Activated B cell treated with CpG ODN at 0.5 μM for 24 hours (primary cell): ENCODE results near the gene RABAC1. TPM values are rescaled to one million over a fixed set of nuclear protein-coding genes. Genes with fewer than 3 reads are reported as not detected.
"Not testable (repeated sequence)": the region's sequence is repeated elsewhere in the genome, so short reads cannot be mapped to it uniquely, and the experiment has no call there.

Experiments used
- ATAC-seq: fragments of 200-7000 bp; cut with Tn5 transposase; one replicate; pipeline ENCODE4 v1.10.0; 2021; ENCODE audit warnings: low read depth, mild to moderate bottlenecking, moderate library complexity
- CTCF ChIA-PET: fragments of 350-600 bp; sonication (Branson Sonifier 250); formaldehyde crosslinking; loops from one replicate; lab custom pipeline; 2021; ENCODE audit warnings: antibody characterized with exemption; lab: Charles Lee
- POLR2A ChIA-PET: fragments of 350-600 bp; sonication (Branson Sonifier 250); formaldehyde crosslinking; loops from one replicate; lab custom pipeline; 2021; ENCODE audit warnings: antibody characterized with exemption; lab: Charles Lee
- DNase-seq: peaks from one replicate; pipeline ENCODE4 v3.0.0; 2022
- H3K27ac Mint-ChIP-seq: one replicate; pipeline ENCODE4 v1.8.0; 2020; ENCODE audit warnings: mixed read lengths
- H3K27me3 Mint-ChIP-seq: one replicate; pipeline ENCODE4 v1.8.0; 2021; ENCODE audit warnings: mixed read lengths
- H3K36me3 Mint-ChIP-seq: one replicate; pipeline ENCODE4 v1.8.0; 2021; ENCODE audit warnings: low read depth, mixed read lengths
- H3K4me1 Mint-ChIP-seq: one replicate; pipeline ENCODE4 v1.8.0; 2021; ENCODE audit warnings: mixed read lengths
- H3K4me3 Mint-ChIP-seq: one replicate; pipeline ENCODE4 v1.8.0; 2020; ENCODE audit warnings: mild to moderate bottlenecking, mixed read lengths
- H3K9me3 Mint-ChIP-seq: one replicate; pipeline ENCODE4 v1.8.0; 2020; ENCODE audit warnings: mixed read lengths
- CTCF ChIP-seq: fragments of 200-600 bp; IDR thresholded peaks from one replicate; pipeline ENCODE4 v1.8.0; 2022; ENCODE audit warnings: antibody characterized with exemption, mild to moderate bottlenecking
- intact Hi-C: fragments of 100-400 bp; cut with micrococcal nuclease; formaldehyde crosslinking; loops from one replicate; pipeline ENCODE4 v1.15.1; 2024
- total RNA-seq: library from RNA; stranded (reverse); gene quantifications from 2 replicates; pipeline ENCODE4 v1.2.3, GENCODE V29; 2022

The RABAC1 gene
- total RNA-seq, 1 donor from 2014 or later, result 102 TPM

- Mint-ChIP-seq H3K9me3 (no peaks in the 10 kb centered on the region), H3K36me3 (no peaks in the 10 kb centered on the region), H3K4me1 (peaks cover 27% of the 10 kb centered on the region), H3K4me3 (no peak overlapping the region), H3K27me3 (peaks cover 18% of the 10 kb centered on the region), H3K27ac (no peak overlapping the region)
- CTCF ChIA-PET, result no interaction called here
- POLR2A ChIA-PET, result no interaction called here
- DNase-seq (no peak), ATAC-seq (no peak)
- TF ChIP-seq CTCF, result no peak
- intact Hi-C loops, result no loop called here
These were observed 41.0 kb downstream of the RABAC1 start for GRCh38 chr19:41918095-41918494.

GRCh38 chr19:41917676-41918075 is 41.4 kb downstream of the RABAC1 start:
- no peak for ATAC-seq
- Mint-ChIP-seq H3K27ac (no peak overlapping the region), H3K27me3 (peaks cover 17% of the 10 kb centered on the region), H3K9me3 (no peaks in the 10 kb centered on the region), H3K4me1 (peaks cover 29% of the 10 kb centered on the region), H3K36me3 (no peaks in the 10 kb centered on the region), H3K4me3 (no peak overlapping the region)
- intact Hi-C loops, result no loop called here
- no peak for DNase-seq
- ChIA-PET CTCF (no interaction called here), POLR2A (no interaction called here)
- TF ChIP-seq CTCF, result no peak

GRCh38 chr19:41915776-41916414 is 43.2 kb downstream of the RABAC1 start:
- no peak overlapping the region for H3K4me3 Mint-ChIP-seq
- ChIA-PET POLR2A (no interaction called here), CTCF (no interaction called here)
- H3K9me3 Mint-ChIP-seq, result no peaks in the 10 kb centered on the region
- ATAC-seq (no peak), DNase-seq (no peak)
- no peaks in the 10 kb centered on the region for H3K36me3 Mint-ChIP-seq
- H3K27ac Mint-ChIP-seq, result no peak overlapping the region
- H3K27me3 Mint-ChIP-seq, result peaks cover 18% of the 10 kb centered on the region
- intact Hi-C loops, result loop anchor here (2.0 kb wide), 1 partner anchor 13 kb away; the partner anchor contains the start of gene ERFL
- TF ChIP-seq CTCF, result no peak
- peaks cover 34% of the 10 kb centered on the region for H3K4me1 Mint-ChIP-seq

- H3K27me3 Mint-ChIP-seq, result peaks cover 18% of the 10 kb centered on the region
- TF ChIP-seq CTCF, result no peak
- DNase-seq (no peak), ATAC-seq (no peak)
- no peaks in the 10 kb centered on the region for H3K9me3 Mint-ChIP-seq
- no peaks in the 10 kb centered on the region for H3K36me3 Mint-ChIP-seq
- ChIA-PET CTCF (no interaction called here), POLR2A (no interaction called here)
- H3K4me3 Mint-ChIP-seq, result no peak overlapping the region
- intact Hi-C loops, result loop anchor here (2.0 kb wide), 1 partner anchor 14 kb away; the partner anchor contains the start of gene ERFL
- peaks cover 39% of the 10 kb centered on the region for H3K4me1 Mint-ChIP-seq
- no peak overlapping the region for H3K27ac Mint-ChIP-seq
These were observed 43.9 kb downstream of the RABAC1 start for GRCh38 chr19:41915021-41915775.

- peaks cover 40% of the 10 kb centered on the region for H3K4me1 Mint-ChIP-seq
- intact Hi-C loops, result loop anchor here (2.0 kb wide), 1 partner anchor 14 kb away; the partner anchor contains the start of gene ERFL
- H3K27ac Mint-ChIP-seq, DNase-seq, H3K4me3 Mint-ChIP-seq, CTCF ChIA-PET, H3K36me3 Mint-ChIP-seq, H3K9me3 Mint-ChIP-seq, POLR2A ChIA-PET, ATAC-seq: not testable (repeated sequence)
- H3K27me3 Mint-ChIP-seq, result peaks cover 18% of the 10 kb centered on the region
These were observed 44.7 kb downstream of the RABAC1 start for GRCh38 chr19:41914424-41914834.
